ENCODE results near the gene ROS1.

ROS1 gene

GRCh38 chr6:117440706-117441525, 15.2 kb upstream of the ROS1 start:
- peak in 3 of 4 experiments; percentile 5 to 45 (median 20) for DNase-seq

GRCh38 chr6:117432273-117432672, 6.5 kb upstream of the ROS1 start:
- DNase-seq: no peak

GRCh38 chr6:117423754-117424153, 2.0 kb downstream of the ROS1 start:
- DNase-seq: no peak

- no peak for DNase-seq
Measured at GRCh38 chr6:117418320-117418719, 7.4 kb downstream of the ROS1 start.

GRCh38 chr6:117417851-117418250, 7.9 kb downstream of the ROS1 start:
- no peak for DNase-seq

GRCh38 chr6:117414770-117415169, 11.0 kb downstream of the ROS1 start:
- no peak for DNase-seq

- no peak for DNase-seq
Measured at GRCh38 chr6:117411474-117411873, 14.3 kb downstream of the ROS1 start.

GRCh38 chr6:117409863-117410262, 15.9 kb downstream of the ROS1 start:
- no peak for DNase-seq

- DNase-seq: no peak
Measured at GRCh38 chr6:117409420-117409819, 16.3 kb downstream of the ROS1 start.

GRCh38 chr6:117404548-117404947, 21.2 kb downstream of the ROS1 start:
- DNase-seq: no peak

- DNase-seq: no peak
Measured at GRCh38 chr6:117401799-117402198, 23.9 kb downstream of the ROS1 start.

- no peak for DNase-seq
Measured at GRCh38 chr6:117399924-117400323, 25.8 kb downstream of the ROS1 start.

- DNase-seq: no peak
Measured at GRCh38 chr6:117399126-117399525, 26.6 kb downstream of the ROS1 start.

- DNase-seq: no peak
Measured at GRCh38 chr6:117397536-117398227, 28.1 kb downstream of the ROS1 start.

- DNase-seq: no peak
Measured at GRCh38 chr6:117396228-117396627, 29.5 kb downstream of the ROS1 start.

GRCh38 chr6:117395164-117395563, 30.6 kb downstream of the ROS1 start:
- no peak for DNase-seq

GRCh38 chr6:117393045-117393444, 32.7 kb downstream of the ROS1 start:
- no peak for DNase-seq

- no peak for DNase-seq
Measured at GRCh38 chr6:117391874-117392583, 33.7 kb downstream of the ROS1 start.

- no peak for DNase-seq
Measured at GRCh38 chr6:117389227-117390057, 36.3 kb downstream of the ROS1 start.

- no peak for DNase-seq
Measured at GRCh38 chr6:117387454-117387974, 38.2 kb downstream of the ROS1 start.

GRCh38 chr6:117384659-117385058, 41.1 kb downstream of the ROS1 start:
- DNase-seq: no peak

GRCh38 chr6:117381749-117382148, 44.0 kb downstream of the ROS1 start:
- DNase-seq: no peak

Measured in suppressor macrophage (primary cell).